AG04450 (cell line): ENCODE data around the gene NDUFS6. TPM values are rescaled to one million over a fixed set of nuclear protein-coding genes. Genes with fewer than 3 reads are reported as not detected.

Experiments
- CTCF ChIA-PET: fragments of 300-600, 350-600 bp; formaldehyde crosslinking; extraction: SDS; loops from one replicate; lab custom pipeline; 2022; ENCODE audit warnings: antibody characterized with exemption, inconsistent platforms; lab: Charles Lee
- POLR2A ChIA-PET: fragments of 350-600 bp; formaldehyde crosslinking; extraction: SDS; loops from one replicate; lab custom pipeline; 2021; ENCODE audit warnings: antibody characterized with exemption, inconsistent platforms; lab: Yijun Ruan, JAX
- DNase-seq: peaks from one replicate; pipeline ENCODE4 v3.0.0-alpha.2; 2011; ENCODE audit warnings: low read depth, low spot score
- H3K27ac ChIP-seq: one replicate; pipeline ENCODE4 v1.5.1; 2012; ENCODE audit warnings: low read depth, low read length, control low read depth
- H3K27me3 ChIP-seq: one replicate; pipeline ENCODE4 v1.6.0; 2012; ENCODE audit warnings: low read length; ENCODE audit not compliant: control insufficient read depth, insufficient read depth
- H3K4me3 ChIP-seq: 2 replicates; pipeline ENCODE4 v1.5.1; 2011; ENCODE audit warnings: mild to moderate bottlenecking, low read depth, low read length, control low read depth
- H3K9me3 ChIP-seq: 2 replicates; pipeline ENCODE4 v1.5.1; 2012; ENCODE audit warnings: low read length; ENCODE audit not compliant: control insufficient read depth, insufficient read depth
- polyA plus RNA-seq: library from polyadenylated mRNA; depleted of rRNA; stranded (reverse); fragments of >200 nt; gene quantifications from 2 replicates; pipeline ENCODE4 v1.2.3, GENCODE V29; 2011
- TF ChIP-seq, protein P1 (sequence below): IDR thresholded peaks from 2 replicates; pipeline ENCODE4 v1.5.1; 2011; ENCODE audit warnings: low read depth, low read length, control low read depth, inconsistent platforms

NDUFS6 gene
- polyA plus RNA-seq, 1 experiment: 51.8 TPM

DNA sequence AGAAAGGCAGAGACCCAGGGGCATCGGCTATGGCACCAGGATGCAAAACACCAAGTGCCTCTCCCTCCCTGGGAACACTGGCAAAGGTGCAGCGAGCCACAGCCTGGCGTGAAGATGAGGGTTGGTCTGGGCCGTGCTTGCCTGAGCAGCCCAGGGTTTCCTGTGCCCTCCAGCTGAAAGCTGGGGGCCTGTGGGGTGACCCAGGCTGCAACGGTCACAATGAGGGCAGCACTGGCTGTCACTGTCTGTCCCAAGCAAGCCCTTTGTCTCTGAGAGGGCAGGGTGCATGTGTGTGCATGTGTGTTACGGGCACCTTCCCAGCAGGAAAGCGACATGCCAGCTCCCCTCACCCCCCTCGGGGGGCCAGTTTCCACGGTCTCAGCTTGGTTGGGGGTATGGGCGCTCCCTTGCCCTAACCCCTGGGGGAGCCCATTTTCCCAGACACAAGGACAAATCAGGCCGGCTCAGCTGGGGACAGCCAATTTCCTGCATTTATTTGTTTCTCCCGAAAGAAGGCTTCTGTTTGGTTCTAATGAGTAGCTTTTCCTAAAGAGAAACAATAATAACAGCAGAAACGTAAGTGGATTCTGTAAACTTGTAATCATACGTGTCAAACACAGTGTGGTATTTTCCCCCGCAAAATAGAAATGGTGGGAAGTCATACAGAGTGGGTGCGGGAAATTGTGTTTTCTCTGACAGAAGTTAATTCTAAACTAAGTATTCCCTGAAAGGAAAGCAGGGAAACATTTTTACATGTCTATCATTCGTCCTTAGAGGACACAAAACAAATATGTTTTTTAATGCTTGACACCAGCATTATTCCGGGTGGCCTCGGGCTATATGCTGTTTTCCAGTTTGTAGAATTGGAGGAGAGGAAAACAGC, 22.8 kb upstream of the NDUFS6 start:
- POLR2A ChIA-PET: interaction anchor here (0.7 kb wide), 1 partner anchor 11 kb away, joined by 4 read pairs; no protein-coding TSS in a partner anchor
- no peaks in the 10 kb centered on the region; the same call in 1 of the 2 replicates for H3K9me3 ChIP-seq
- H3K27ac ChIP-seq: no peak overlapping the region
- H3K27me3 ChIP-seq: peaks cover 3% of the 10 kb centered on the region
- DNase-seq: no peak
- TF ChIP-seq, protein P1, sequence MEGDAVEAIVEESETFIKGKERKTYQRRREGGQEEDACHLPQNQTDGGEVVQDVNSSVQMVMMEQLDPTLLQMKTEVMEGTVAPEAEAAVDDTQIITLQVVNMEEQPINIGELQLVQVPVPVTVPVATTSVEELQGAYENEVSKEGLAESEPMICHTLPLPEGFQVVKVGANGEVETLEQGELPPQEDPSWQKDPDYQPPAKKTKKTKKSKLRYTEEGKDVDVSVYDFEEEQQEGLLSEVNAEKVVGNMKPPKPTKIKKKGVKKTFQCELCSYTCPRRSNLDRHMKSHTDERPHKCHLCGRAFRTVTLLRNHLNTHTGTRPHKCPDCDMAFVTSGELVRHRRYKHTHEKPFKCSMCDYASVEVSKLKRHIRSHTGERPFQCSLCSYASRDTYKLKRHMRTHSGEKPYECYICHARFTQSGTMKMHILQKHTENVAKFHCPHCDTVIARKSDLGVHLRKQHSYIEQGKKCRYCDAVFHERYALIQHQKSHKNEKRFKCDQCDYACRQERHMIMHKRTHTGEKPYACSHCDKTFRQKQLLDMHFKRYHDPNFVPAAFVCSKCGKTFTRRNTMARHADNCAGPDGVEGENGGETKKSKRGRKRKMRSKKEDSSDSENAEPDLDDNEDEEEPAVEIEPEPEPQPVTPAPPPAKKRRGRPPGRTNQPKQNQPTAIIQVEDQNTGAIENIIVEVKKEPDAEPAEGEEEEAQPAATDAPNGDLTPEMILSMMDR: no peak
- CTCF ChIA-PET: no interaction called here
- H3K4me3 ChIP-seq: no peak overlapping the region

GRCh38 chr5:1779021-1779680, 22.1 kb upstream of the NDUFS6 start:
- no peak for DNase-seq
- H3K27me3 ChIP-seq: peaks cover 3% of the 10 kb centered on the region
- H3K9me3 ChIP-seq: no peaks in the 10 kb centered on the region; the same call in 1 of the 2 replicates
- TF ChIP-seq, protein P1: no peak
- ChIA-PET POLR2A (interaction anchor here (0.7 kb wide), 1 partner anchor 11 kb away, joined by 4 read pairs; no protein-coding TSS in a partner anchor), CTCF (no interaction called here)
- H3K4me3 ChIP-seq: no peak overlapping the region
- H3K27ac ChIP-seq: no peak overlapping the region

DNA sequence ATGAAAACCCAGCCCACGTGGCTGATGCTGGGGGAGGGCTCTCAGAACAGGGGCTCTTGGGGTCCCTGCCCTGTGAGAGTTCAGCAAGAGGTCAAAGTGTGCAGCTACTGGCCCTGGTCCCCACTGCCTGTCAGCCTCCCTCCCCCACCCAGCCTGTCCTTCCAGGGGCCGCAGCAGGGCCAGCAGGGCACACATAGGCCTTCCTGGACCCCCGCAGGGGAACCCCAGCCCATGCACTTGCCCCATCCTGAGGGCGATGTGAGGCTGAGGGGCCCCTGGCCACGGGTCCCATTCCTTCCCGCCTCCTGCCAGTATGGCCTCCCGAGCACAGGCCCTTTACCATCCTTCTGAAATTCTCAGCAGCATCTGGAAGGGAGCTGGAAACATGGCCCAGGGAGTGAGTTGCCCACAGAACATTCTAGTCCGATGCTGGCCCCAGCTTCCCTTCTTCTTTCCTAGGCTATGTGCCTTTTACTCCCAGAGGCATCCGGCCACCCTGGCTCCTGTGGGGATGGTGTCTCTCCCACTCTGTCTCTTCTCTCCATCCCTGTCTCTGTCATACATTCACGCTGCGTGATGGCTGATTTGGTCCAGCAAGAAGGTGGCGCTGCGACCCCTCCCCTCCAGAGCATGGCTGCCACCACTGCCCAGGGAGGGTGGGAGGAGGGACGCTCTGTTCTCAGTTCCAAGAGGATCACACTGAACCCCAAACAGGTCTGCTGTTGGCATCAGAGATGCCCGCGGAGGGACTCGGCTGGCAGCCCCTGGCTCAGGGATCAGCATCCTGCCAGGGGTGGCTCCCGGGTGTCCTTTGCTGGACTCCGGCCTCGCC, 21.2 kb upstream of the NDUFS6 start:
- no peak for DNase-seq
- TF ChIP-seq, protein P1: no peak
- peaks cover 3% of the 10 kb centered on the region for H3K27me3 ChIP-seq
- no peak overlapping the region for H3K4me3 ChIP-seq
- no peak overlapping the region for H3K27ac ChIP-seq
- ChIA-PET CTCF (no interaction called here), POLR2A (no interaction called here)
- H3K9me3 ChIP-seq: no peaks in the 10 kb centered on the region; the same call in 1 of the 2 replicates

- ChIA-PET POLR2A (no interaction called here), CTCF (no interaction called here)
- Histone ChIP-seq H3K9me3 (no peaks in the 10 kb centered on the region; the same call in 1 of the 2 replicates), H3K4me3 (no peak overlapping the region), H3K27ac (no peak overlapping the region), H3K27me3 (peaks cover 3% of the 10 kb centered on the region)
- TF ChIP-seq, protein P1: no peak
- DNase-seq: no peak
These were observed 20.6 kb upstream of the NDUFS6 start for GRCh38 chr5:1780614-1780930.
